Measurements from ENCODE around the gene VAMP1.

VAMP1 gene

GRCh38 chr12:6444031-6444430 lies 26.4 kb downstream of the VAMP1 start:
- DNase-seq (ENCODE audit: extremely low read depth, low read depth) = no peak
- TF ChIP-seq, protein P1, sequence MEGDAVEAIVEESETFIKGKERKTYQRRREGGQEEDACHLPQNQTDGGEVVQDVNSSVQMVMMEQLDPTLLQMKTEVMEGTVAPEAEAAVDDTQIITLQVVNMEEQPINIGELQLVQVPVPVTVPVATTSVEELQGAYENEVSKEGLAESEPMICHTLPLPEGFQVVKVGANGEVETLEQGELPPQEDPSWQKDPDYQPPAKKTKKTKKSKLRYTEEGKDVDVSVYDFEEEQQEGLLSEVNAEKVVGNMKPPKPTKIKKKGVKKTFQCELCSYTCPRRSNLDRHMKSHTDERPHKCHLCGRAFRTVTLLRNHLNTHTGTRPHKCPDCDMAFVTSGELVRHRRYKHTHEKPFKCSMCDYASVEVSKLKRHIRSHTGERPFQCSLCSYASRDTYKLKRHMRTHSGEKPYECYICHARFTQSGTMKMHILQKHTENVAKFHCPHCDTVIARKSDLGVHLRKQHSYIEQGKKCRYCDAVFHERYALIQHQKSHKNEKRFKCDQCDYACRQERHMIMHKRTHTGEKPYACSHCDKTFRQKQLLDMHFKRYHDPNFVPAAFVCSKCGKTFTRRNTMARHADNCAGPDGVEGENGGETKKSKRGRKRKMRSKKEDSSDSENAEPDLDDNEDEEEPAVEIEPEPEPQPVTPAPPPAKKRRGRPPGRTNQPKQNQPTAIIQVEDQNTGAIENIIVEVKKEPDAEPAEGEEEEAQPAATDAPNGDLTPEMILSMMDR (IDR thresholded peaks at IDR 0.05; ENCODE audit: low read depth, low read length, missing control alignments) = no peak
- H3K4me3 ChIP-seq (replicated peaks; ENCODE audit: low read depth, low read length) = no peak overlapping the region

- H3K4me3 ChIP-seq (replicated peaks; ENCODE audit: low read depth, low read length) = no peak overlapping the region
- TF ChIP-seq, protein P1 (IDR thresholded peaks at IDR 0.05; ENCODE audit: low read depth, low read length, missing control alignments) = no peak
- no peak for DNase-seq (ENCODE audit: extremely low read depth, low read depth)
Measured at GRCh38 chr12:6443361-6443983, 27.0 kb downstream of the VAMP1 start.

GRCh38 chr12:6442836-6443235 lies 27.6 kb downstream of the VAMP1 start:
- H3K4me3 ChIP-seq (replicated peaks; ENCODE audit: low read depth, low read length) = no peak overlapping the region
- TF ChIP-seq, protein P1 (IDR thresholded peaks at IDR 0.05; ENCODE audit: low read depth, low read length, missing control alignments) = no peak
- DNase-seq (ENCODE audit: extremely low read depth, low read depth) = no peak

DNA sequence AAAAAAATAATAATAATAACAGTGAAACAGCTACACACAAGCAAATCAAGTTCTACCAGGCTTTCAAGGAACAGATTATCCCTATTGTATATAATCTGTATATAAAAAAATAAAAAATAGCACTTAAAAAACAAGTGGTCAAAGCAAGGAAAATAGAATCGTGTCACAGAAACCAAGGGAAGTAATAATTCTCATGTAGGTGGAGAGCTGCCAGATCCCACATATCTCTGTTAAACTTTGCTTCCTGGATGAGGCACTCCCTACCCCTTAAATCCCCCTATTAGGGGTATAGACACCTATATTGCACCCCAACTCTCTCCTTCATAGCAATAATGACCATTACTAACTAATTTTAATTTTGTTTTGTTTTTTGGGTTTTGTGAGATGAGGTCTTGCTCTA lies 30.1 kb downstream of the VAMP1 start:
- H3K4me3 ChIP-seq (replicated peaks; ENCODE audit: low read depth, low read length) = no peak overlapping the region
- TF ChIP-seq, protein P1 (IDR thresholded peaks at IDR 0.05; ENCODE audit: low read depth, low read length, missing control alignments) = no peak
- DNase-seq (ENCODE audit: extremely low read depth, low read depth) = no peak

DNA sequence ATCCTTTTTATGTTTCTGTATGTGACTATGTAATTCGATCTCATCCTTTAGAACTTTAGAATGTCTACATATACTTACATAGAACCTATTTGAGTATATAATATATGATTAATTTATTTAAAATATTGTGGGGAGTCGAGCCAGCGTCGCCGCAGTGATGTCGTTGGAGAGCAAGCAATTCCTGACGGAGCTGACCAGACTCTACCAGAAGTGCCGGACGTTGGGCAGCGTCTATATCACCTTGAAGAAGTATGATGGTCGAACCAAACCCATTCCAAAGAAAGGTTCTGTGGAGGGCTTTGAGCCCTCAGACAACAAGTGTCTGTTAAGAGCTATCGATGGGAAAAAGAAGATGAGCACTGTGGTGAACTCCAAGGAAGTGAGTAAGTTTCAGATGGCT lies 32.1 kb downstream of the VAMP1 start:
- no peak for DNase-seq (ENCODE audit: extremely low read depth, low read depth)
- TF ChIP-seq, protein P1 (IDR thresholded peaks at IDR 0.05; ENCODE audit: low read depth, low read length, missing control alignments) = no peak
- H3K4me3 ChIP-seq (replicated peaks; ENCODE audit: low read depth, low read length) = no peak overlapping the region

DNA sequence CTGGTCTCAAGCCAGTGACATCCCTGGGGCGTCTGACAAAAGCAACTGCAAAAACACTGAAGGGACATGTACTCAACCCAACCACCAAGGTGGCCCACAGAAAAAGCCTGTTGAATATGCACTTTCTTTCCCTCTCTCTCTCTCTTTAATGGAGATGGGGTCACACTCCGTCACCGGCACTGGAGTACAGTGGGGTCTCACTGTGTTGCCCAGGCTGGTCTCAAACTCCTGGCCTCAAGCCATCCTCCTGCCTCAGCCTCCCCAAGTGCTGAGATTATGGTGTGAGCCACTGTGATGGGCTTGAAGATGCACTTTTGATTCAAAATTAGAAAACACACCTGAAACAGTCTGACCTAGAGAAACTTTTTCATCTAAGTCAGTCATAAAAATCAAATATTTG lies 32.9 kb downstream of the VAMP1 start:
- TF ChIP-seq, protein P1 (IDR thresholded peaks at IDR 0.05; ENCODE audit: low read depth, low read length, missing control alignments) = no peak
- no peak for DNase-seq (ENCODE audit: extremely low read depth, low read depth)
- no peak overlapping the region for H3K4me3 ChIP-seq (replicated peaks; ENCODE audit: low read depth, low read length)
